Neural cell (in vitro differentiated cells): Measurements from ENCODE around the gene SLC49A4. TPM values are rescaled to one million over a fixed set of nuclear protein-coding genes. Genes with fewer than 3 reads are reported as not detected.

Experiments used
- H2AFZ ChIP-seq: fragments of 200-600, 300-800 bp; sonication (generic), shearing (Covaris generic); 2 replicates; pipeline ENCODE4 v1.6.0; 2014; ENCODE audit warnings: low read depth, mild to moderate bottlenecking, antibody characterized with exemption, low read length, moderate library complexity
- H3F3A ChIP-seq: fragments of 200-600 bp; shearing (Covaris generic); 2 replicates; pipeline ENCODE4 v1.6.1; 2016; ENCODE audit warnings: mild to moderate bottlenecking, moderate library complexity, mixed read lengths, antibody characterized with exemption, low read length; ENCODE audit not compliant: insufficient read depth, poor library complexity, severe bottlenecking
- H3K27ac ChIP-seq: fragments of 200-600, 300-800 bp; sonication (generic), shearing (Covaris generic); 2 replicates; pipeline ENCODE4 v1.5.1; 2014; ENCODE audit warnings: mild to moderate bottlenecking, low read length, moderate library complexity
- H3K27me3 ChIP-seq: fragments of 300-800, 200-600 bp; sonication (generic), shearing (Covaris generic); 2 replicates; pipeline ENCODE4 v1.6.0; 2014; ENCODE audit warnings: mild to moderate bottlenecking, low read depth, low read length, moderate library complexity; ENCODE audit not compliant: insufficient read depth
- H3K36me3 ChIP-seq: fragments of 300-800, 200-600 bp; sonication (generic), shearing (Covaris generic); 2 replicates; pipeline ENCODE4 v1.5.1; 2014; ENCODE audit warnings: mild to moderate bottlenecking, antibody characterized with exemption, low read length, moderate library complexity; ENCODE audit not compliant: insufficient read depth
- H3K4me2 ChIP-seq: fragments of 300-800, 200-600 bp; sonication (generic), shearing (Covaris generic); 2 replicates; pipeline ENCODE4 v1.6.0; 2014; ENCODE audit warnings: mild to moderate bottlenecking, low read length
- H3K4me3 ChIP-seq: fragments of 300-800, 200-600 bp; sonication (generic), shearing (Covaris generic); 2 replicates; pipeline ENCODE4 v1.5.1; 2014; ENCODE audit warnings: mild to moderate bottlenecking, low read length, moderate library complexity
- H3K79me2 ChIP-seq: fragments of 200-600 bp; shearing (Covaris generic); replicated peaks from 2 replicates; pipeline ENCODE4 v1.6.0; 2014; ENCODE audit warnings: mild to moderate bottlenecking, low read length, moderate library complexity; ENCODE audit not compliant: insufficient read depth
- H3K9ac ChIP-seq: fragments of 300-800, 200-600 bp; sonication (generic), shearing (Covaris generic); 2 replicates; pipeline ENCODE4 v1.6.1; 2016; ENCODE audit warnings: mild to moderate bottlenecking, low read length, mixed read lengths
- H3K9me2 ChIP-seq: fragments of 200-600 bp; shearing (Covaris generic); 2 replicates; pipeline ENCODE4 v1.6.1; 2016; ENCODE audit warnings: mild to moderate bottlenecking, low read length, mixed read lengths; ENCODE audit not compliant: insufficient read depth
- H3K9me3 ChIP-seq: fragments of 200-600, 300-800 bp; sonication (generic), shearing (Covaris generic); 2 replicates; pipeline ENCODE4 v1.6.1; 2016; ENCODE audit warnings: mild to moderate bottlenecking, mixed run types, low read length, moderate library complexity, mixed read lengths
- H4K20me1 ChIP-seq: fragments of 200-600 bp; shearing (Covaris generic); 2 replicates; pipeline ENCODE4 v1.6.1; 2016; ENCODE audit warnings: mild to moderate bottlenecking, mixed run types; ENCODE audit not compliant: insufficient read depth
- CTCF ChIP-seq: fragments of 450-650 bp; IDR thresholded peaks from 2 replicates; pipeline ENCODE4 v1.5.1; 2014; ENCODE audit warnings: antibody characterized with exemption, mild to moderate bottlenecking, moderate library complexity; ENCODE audit not compliant: poor library complexity, severe bottlenecking
- EP300 ChIP-seq: fragments of 450-650 bp; conservative IDR thresholded peaks from 2 replicates; pipeline ENCODE4 v1.6.1; 2014; ENCODE audit warnings: antibody characterized with exemption, mild to moderate bottlenecking, moderate library complexity; ENCODE audit not compliant: poor library complexity, severe bottlenecking
- EZH2 ChIP-seq: fragments of 200-600, 300-800 bp; shearing (Covaris generic), sonication (generic); IDR thresholded peaks from 2 replicates; pipeline ENCODE4 v1.6.1; 2014; ENCODE audit warnings: antibody characterized with exemption, low read length, borderline replicate concordance, mild to moderate bottlenecking; ENCODE audit not compliant: insufficient read depth, poor library complexity, severe bottlenecking
- MXI1 ChIP-seq: fragments of 450-650 bp; conservative IDR thresholded peaks from 2 replicates; pipeline ENCODE4 v1.6.1; 2014; ENCODE audit warnings: antibody characterized with exemption, mild to moderate bottlenecking; ENCODE audit not compliant: poor library complexity, severe bottlenecking
- POLR2AphosphoS5 ChIP-seq: IDR thresholded peaks from 2 replicates; pipeline ENCODE4 v1.6.1; 2012
- RAD21 ChIP-seq: fragments of 450-650 bp; conservative IDR thresholded peaks from 2 replicates; pipeline ENCODE4 v1.6.1; 2014; ENCODE audit warnings: antibody characterized with exemption, mild to moderate bottlenecking, moderate library complexity
- REST ChIP-seq: IDR thresholded peaks from 2 replicates; pipeline ENCODE4 v1.6.1; 2012; ENCODE audit warnings: borderline replicate concordance
- SMC3 ChIP-seq: fragments of 450-650 bp; conservative IDR thresholded peaks from 2 replicates; pipeline ENCODE4 v1.6.1; 2014; ENCODE audit warnings: antibody characterized with exemption, mild to moderate bottlenecking, moderate library complexity; ENCODE audit not compliant: poor library complexity
- TAF1 ChIP-seq: IDR thresholded peaks from 2 replicates; pipeline ENCODE4 v1.6.1; 2012; ENCODE audit warnings: low read depth
- polyA plus RNA-seq: library from polyadenylated mRNA; depleted of rRNA; stranded (reverse); fragments of >200 nt; gene quantifications from 2 replicates; pipeline ENCODE4 v1.2.3, GENCODE V29; 2014

SLC49A4 gene
- polyA plus RNA-seq, 1 donor from 2014 or later: 16.2 TPM

DNA sequence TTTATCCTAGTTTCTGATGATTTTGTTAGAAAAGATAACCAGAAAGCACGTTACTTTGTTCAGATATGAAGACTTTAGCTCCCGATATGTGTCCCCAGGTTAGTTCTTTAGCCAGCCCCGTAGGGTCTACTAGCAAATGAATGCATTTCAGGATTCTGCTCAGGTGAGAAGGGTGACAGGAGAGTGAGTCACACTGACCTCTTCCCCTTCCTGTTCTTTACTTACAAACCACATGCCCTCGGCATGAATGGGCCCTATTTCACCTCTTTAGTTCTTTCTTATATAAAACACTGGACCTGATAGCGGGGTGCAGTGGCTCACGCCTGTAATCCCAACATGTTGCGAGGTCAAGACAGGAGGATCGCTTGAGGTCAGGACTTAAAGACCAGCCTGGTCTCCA, 98.4 kb downstream of the SLC49A4 start (continued):
- no peak for TF ChIP-seq EP300

DNA sequence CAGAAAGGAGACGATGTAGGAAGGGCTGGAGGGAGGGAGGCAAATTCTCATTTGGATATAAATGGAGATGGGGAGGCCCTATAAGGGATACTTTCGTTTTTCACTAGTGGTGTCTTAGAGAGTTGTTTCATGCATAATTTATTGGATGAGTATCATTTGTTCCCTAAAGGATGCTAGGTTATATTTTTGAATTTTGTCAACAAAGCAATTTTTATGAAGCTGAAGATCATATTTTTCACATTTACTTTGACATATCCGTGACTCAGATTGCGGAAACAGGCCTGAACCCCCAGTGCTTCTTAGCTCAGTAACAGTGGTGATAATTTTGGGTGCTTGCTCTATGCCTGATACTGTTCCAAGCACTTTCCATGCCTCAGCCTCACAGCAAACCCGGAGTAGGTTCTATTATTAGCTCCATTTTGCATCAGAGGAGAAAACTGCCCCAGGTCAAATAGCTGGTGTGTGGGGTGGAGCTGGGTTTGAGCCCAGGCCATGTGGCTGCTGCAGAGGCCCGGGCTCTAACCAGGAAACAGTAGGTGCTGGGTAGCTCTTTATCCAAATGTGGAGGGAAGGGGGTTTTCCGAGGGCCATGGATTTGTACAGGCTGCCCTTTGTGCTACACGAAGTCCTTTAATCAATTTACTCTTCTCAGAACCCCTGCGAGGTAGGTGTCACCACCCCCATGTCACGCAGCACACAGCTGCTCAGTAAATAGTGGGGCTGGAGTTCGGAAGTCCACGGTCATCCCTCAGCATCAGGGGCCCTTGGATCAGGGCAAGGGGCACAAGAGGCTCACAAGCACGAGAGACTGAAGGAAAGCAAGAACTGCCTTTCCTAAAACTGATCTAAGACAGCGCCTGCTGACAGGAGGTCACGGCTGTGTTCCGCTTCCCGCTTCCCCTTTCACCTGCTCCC, 99.1 kb downstream of the SLC49A4 start:
- Histone ChIP-seq H2AFZ (no peak overlapping the region), H3K36me3 (no peaks in the 10 kb centered on the region), H3K79me2 (no peaks in the 10 kb centered on the region), H4K20me1 (no peaks in the 10 kb centered on the region), H3K4me3 (no peak overlapping the region), H3K9me3 (no peaks in the 10 kb centered on the region), H3K4me2 (no peak overlapping the region), H3F3A (no peaks in the 10 kb centered on the region), H3K9ac (no peak overlapping the region), H3K27me3 (no peaks in the 10 kb centered on the region), H3K27ac (no peak overlapping the region), H3K9me2 (no peaks in the 10 kb centered on the region)
- TF ChIP-seq CTCF (no peak), EP300 (no peak), POLR2AphosphoS5 (no peak), RAD21 (no peak), TAF1 (no peak), SMC3 (no peak), REST (no peak)

- TF ChIP-seq RAD21 (no peak), REST (no peak), SMC3 (no peak), TAF1 (no peak), EP300 (no peak), CTCF (no peak), POLR2AphosphoS5 (no peak), MXI1 (no peak), EZH2 (no peak)
- H3K9me2 ChIP-seq: no peaks in the 10 kb centered on the region
- H3K79me2 ChIP-seq: no peaks in the 10 kb centered on the region
- no peaks in the 10 kb centered on the region for H4K20me1 ChIP-seq
- H3K27me3 ChIP-seq: no peaks in the 10 kb centered on the region
- H3K9me3 ChIP-seq: no peaks in the 10 kb centered on the region
- no peaks in the 10 kb centered on the region for H3F3A ChIP-seq
- no peak overlapping the region for H3K4me3 ChIP-seq
- no peak overlapping the region for H3K27ac ChIP-seq
- no peak overlapping the region for H2AFZ ChIP-seq
- H3K4me2 ChIP-seq: no peak overlapping the region
- H3K9ac ChIP-seq: no peak overlapping the region
- H3K36me3 ChIP-seq: no peaks in the 10 kb centered on the region
Measured at GRCh38 chr3:122898298-122898697, 103.4 kb downstream of the SLC49A4 start.
